ENCODE results near the gene RAB3A. TPM values are rescaled to one million over a fixed set of nuclear protein-coding genes. Genes with fewer than 3 reads are reported as not detected.

RAB3A gene
- total and polyA plus RNA-seq, 9 of the 15 experiments (the other 6 are each of a cell fraction or from before 2014, with no cell fraction given): 0.17 to 5.1 (median 0.90) TPM; not detected in 1

- TF ChIP-seq E2F1 (CRISPR knock-in tag; IDR thresholded peaks at IDR 0.05) (no peak), KLF6 (CRISPR knock-in tag; IDR thresholded peaks at IDR 0.05; ENCODE audit: borderline replicate concordance) (no peak), ZNF253 (CRISPR knock-in tag; conservative IDR thresholded peaks at IDR 0.05) (no peak), ZFP1 (CRISPR knock-in tag; IDR thresholded peaks at IDR 0.05) (no peak), PHF8 (IDR thresholded peaks at IDR 0.05; ENCODE audit: borderline replicate concordance, low read length) (peak; percentile 50; the same call in 1 of the 2 replicates), HSF4 (CRISPR knock-in tag; IDR thresholded peaks at IDR 0.05; ENCODE audit: borderline replicate concordance) (no peak), ATF1 (CRISPR knock-in tag; IDR thresholded peaks at IDR 0.05) (peak; percentile 44; the same call in 1 of the 2 replicates), ATF1 (tag; IDR thresholded peaks at IDR 0.05) (peak; percentile 95), ZNF408 (CRISPR knock-in tag; IDR thresholded peaks at IDR 0.05; ENCODE audit: low read depth) (no peak), GTF2B (IDR thresholded peaks at IDR 0.05; ENCODE audit: extremely low read depth, insufficient read length) (no peak), TSHZ1 (CRISPR knock-in tag; IDR thresholded peaks at IDR 0.05) (no peak), RBFOX2 (IDR thresholded peaks at IDR 0.05; ENCODE audit: low read depth, low read length) (0 out of 2 replicates have a peak, but pooled peaks have one; percentile 20), NRF1 (conservative IDR thresholded peaks at IDR 0.05 in 1 of 2, IDR thresholded peaks at IDR 0.05 in 1 of 2) (peak; percentile 90 to 92), THRAP3 (IDR thresholded peaks at IDR 0.05; ENCODE audit: borderline replicate concordance) (no peak), TGIF2 (CRISPR knock-in tag; IDR thresholded peaks at IDR 0.05) (no peak), KLF16 (IDR thresholded peaks at IDR 0.05) (no peak), GABPB1 (CRISPR knock-in tag; IDR thresholded peaks at IDR 0.05) (peak; percentile 15; the same call in 1 of the 2 replicates), ZNF263 (CRISPR knock-in tag; IDR thresholded peaks at IDR 0.05; ENCODE audit: borderline replicate concordance) (no peak), ZNF584 (CRISPR knock-in tag; IDR thresholded peaks at IDR 0.05; ENCODE audit: low read depth) (no peak), PKNOX1 (IDR thresholded peaks at IDR 0.05) (peak; percentile 100), RBM39 (optimal IDR thresholded peaks at IDR 0.05; ENCODE audit: low read depth, low read length) (no peak), ZC3H11A (IDR thresholded peaks at IDR 0.05; ENCODE audit: low read depth, low read length) (no peak), ZSCAN32 (CRISPR knock-in tag; IDR thresholded peaks at IDR 0.05) (no peak)
Observed at GRCh38 chr19:18203863-18204393, at the start of gene RAB3A (continued).
